H1 (cell line): ENCODE results near the gene LRRC61. TPM values are rescaled to one million over a fixed set of nuclear protein-coding genes. Genes with fewer than 3 reads are reported as not detected.

Source experiments
- ASH2L ChIP-seq: fragments of 200-600, 300-600 bp; sonication (generic); IDR thresholded peaks from one replicate; pipeline ENCODE4 v1.7.1; 2017; ENCODE audit warnings: low read length
- BCL11A ChIP-seq, 2 experiments: IDR thresholded peaks; one replicate each; pipeline ENCODE4 v1.6.1; 2011; ENCODE audit warnings: low read depth in 2 of 2, low read length in 2 of 2, mild to moderate bottlenecking in 2 of 2
- CEBPB ChIP-seq: IDR thresholded peaks from 2 replicates; pipeline ENCODE4 v1.6.1; 2012; ENCODE audit warnings: low read depth, low read length
- MAFK ChIP-seq: IDR thresholded peaks from 2 replicates; pipeline ENCODE4 v1.6.1; 2012; ENCODE audit warnings: low read depth, mild to moderate bottlenecking, improper control_type of control experiment, low read length
- SAP30 ChIP-seq: fragments of 300-600 bp; sonication (generic); IDR thresholded peaks from 2 replicates; pipeline ENCODE4 v1.7.1; 2012; ENCODE audit warnings: low read length, moderate library complexity, mild to moderate bottlenecking, inconsistent platforms; ENCODE audit not compliant: insufficient read depth, insufficient replicate concordance
- SP4 ChIP-seq: IDR thresholded peaks from 2 replicates; pipeline ENCODE4 v1.6.1; 2012; ENCODE audit warnings: low read length, inconsistent platforms
- TBP ChIP-seq: IDR thresholded peaks from 2 replicates; pipeline ENCODE4 v1.6.1; 2011; ENCODE audit warnings: low read depth, low read length, improper control_type of control experiment
- ZNF274 ChIP-seq: IDR thresholded peaks from 2 replicates; pipeline ENCODE4 v1.7.0; 2012; ENCODE audit warnings: low read length, borderline replicate concordance; ENCODE audit errors: extremely low read depth
- polyA plus RNA-seq, 7 experiments: library from polyadenylated mRNA; depleted of rRNA in 3 of 7; stranded (reverse) in 5 of 7; unstranded in 2 of 7; fragments of >200 nt in 5 of 7; fragments of 200-250 nt in 2 of 7; gene quantifications; 1 replicate in 5 of 7; 2 replicates in 1 of 7; 4 replicates in 1 of 7; pipeline versions ENCODE4 v1.2.1 to v1.2.3, GENCODE V29; 2011 to 2013; ENCODE audit warnings: missing spikeins in 2 of 7, mixed read lengths in 2 of 7
- total RNA-seq: library from RNA; stranded (reverse); fragmentation: NEBNext Ultra II Directional; extraction: Animal tissue kit (Norgen Biotek cat#: 25700); gene quantifications from 2 replicates; pipeline ENCODE4 v1.2.1, GENCODE V29; 2021

The LRRC61 gene
- total and polyA plus RNA-seq, 2 of the 8 experiments (the other 6 are each of a cell fraction or from before 2014, with no cell fraction given): 0.73 to 44.8 TPM

DNA sequence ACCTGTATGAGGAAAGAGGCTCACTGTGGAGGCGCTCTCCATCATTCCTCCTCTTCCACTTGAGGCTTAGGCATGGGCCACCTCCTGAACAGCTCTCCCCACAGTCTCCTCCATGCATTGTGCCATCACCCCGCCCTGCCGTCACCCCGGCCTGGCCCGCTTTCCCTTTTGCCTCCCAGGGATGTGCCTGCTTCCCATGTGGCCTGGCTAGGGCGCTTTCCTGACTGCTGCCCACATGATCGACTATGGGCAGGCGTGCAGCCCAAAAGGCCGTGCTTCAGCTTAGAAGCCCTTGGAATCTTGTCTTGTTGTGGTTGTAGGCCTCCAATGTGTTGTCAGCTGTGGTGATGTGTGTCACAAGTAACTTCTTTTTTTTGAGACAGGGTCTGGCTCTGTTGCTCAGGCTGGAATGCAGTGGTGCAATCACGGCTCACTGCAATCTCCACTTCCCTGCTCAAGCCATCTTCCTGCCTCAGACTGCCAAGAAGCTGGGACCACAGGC is 2.0 kb downstream of the LRRC61 start (continued):
- TF ChIP-seq CEBPB (no peak), SP4 (no peak), ASH2L (no peak), ZNF274 (no peak), MAFK (no peak), BCL11A (IDR thresholded peaks at IDR 0.05; ENCODE audit: low read depth in 2 of 2, low read length in 2 of 2) (no peak), TBP (no peak), SAP30 (no peak)
